Neural cell (in vitro differentiated cells): ENCODE measurements around the gene GLRX5. TPM values are rescaled to one million over a fixed set of nuclear protein-coding genes. Genes with fewer than 3 reads are reported as not detected.

Experiments
- H2AFZ ChIP-seq: fragments of 200-600, 300-800 bp; sonication (generic), shearing (Covaris generic); 2 replicates; pipeline ENCODE4 v1.6.0; 2014; ENCODE audit warnings: low read depth, mild to moderate bottlenecking, antibody characterized with exemption, low read length, moderate library complexity
- H3F3A ChIP-seq: fragments of 200-600 bp; shearing (Covaris generic); 2 replicates; pipeline ENCODE4 v1.6.1; 2016; ENCODE audit warnings: mild to moderate bottlenecking, moderate library complexity, mixed read lengths, antibody characterized with exemption, low read length; ENCODE audit not compliant: insufficient read depth, poor library complexity, severe bottlenecking
- H3K27ac ChIP-seq: fragments of 200-600, 300-800 bp; sonication (generic), shearing (Covaris generic); 2 replicates; pipeline ENCODE4 v1.5.1; 2014; ENCODE audit warnings: mild to moderate bottlenecking, low read length, moderate library complexity
- H3K27me3 ChIP-seq: fragments of 300-800, 200-600 bp; sonication (generic), shearing (Covaris generic); 2 replicates; pipeline ENCODE4 v1.6.0; 2014; ENCODE audit warnings: mild to moderate bottlenecking, low read depth, low read length, moderate library complexity; ENCODE audit not compliant: insufficient read depth
- H3K36me3 ChIP-seq: fragments of 300-800, 200-600 bp; sonication (generic), shearing (Covaris generic); 2 replicates; pipeline ENCODE4 v1.5.1; 2014; ENCODE audit warnings: mild to moderate bottlenecking, antibody characterized with exemption, low read length, moderate library complexity; ENCODE audit not compliant: insufficient read depth
- H3K4me2 ChIP-seq: fragments of 300-800, 200-600 bp; sonication (generic), shearing (Covaris generic); 2 replicates; pipeline ENCODE4 v1.6.0; 2014; ENCODE audit warnings: mild to moderate bottlenecking, low read length
- H3K4me3 ChIP-seq: fragments of 300-800, 200-600 bp; sonication (generic), shearing (Covaris generic); 2 replicates; pipeline ENCODE4 v1.5.1; 2014; ENCODE audit warnings: mild to moderate bottlenecking, low read length, moderate library complexity
- H3K79me2 ChIP-seq: fragments of 200-600 bp; shearing (Covaris generic); replicated peaks from 2 replicates; pipeline ENCODE4 v1.6.0; 2014; ENCODE audit warnings: mild to moderate bottlenecking, low read length, moderate library complexity; ENCODE audit not compliant: insufficient read depth
- H3K9ac ChIP-seq: fragments of 300-800, 200-600 bp; sonication (generic), shearing (Covaris generic); 2 replicates; pipeline ENCODE4 v1.6.1; 2016; ENCODE audit warnings: mild to moderate bottlenecking, low read length, mixed read lengths
- H3K9me2 ChIP-seq: fragments of 200-600 bp; shearing (Covaris generic); 2 replicates; pipeline ENCODE4 v1.6.1; 2016; ENCODE audit warnings: mild to moderate bottlenecking, low read length, mixed read lengths; ENCODE audit not compliant: insufficient read depth
- H3K9me3 ChIP-seq: fragments of 200-600, 300-800 bp; sonication (generic), shearing (Covaris generic); 2 replicates; pipeline ENCODE4 v1.6.1; 2016; ENCODE audit warnings: mild to moderate bottlenecking, mixed run types, low read length, moderate library complexity, mixed read lengths
- H4K20me1 ChIP-seq: fragments of 200-600 bp; shearing (Covaris generic); 2 replicates; pipeline ENCODE4 v1.6.1; 2016; ENCODE audit warnings: mild to moderate bottlenecking, mixed run types; ENCODE audit not compliant: insufficient read depth
- CTCF ChIP-seq: fragments of 450-650 bp; IDR thresholded peaks from 2 replicates; pipeline ENCODE4 v1.5.1; 2014; ENCODE audit warnings: antibody characterized with exemption, mild to moderate bottlenecking, moderate library complexity; ENCODE audit not compliant: poor library complexity, severe bottlenecking
- EP300 ChIP-seq: fragments of 450-650 bp; conservative IDR thresholded peaks from 2 replicates; pipeline ENCODE4 v1.6.1; 2014; ENCODE audit warnings: antibody characterized with exemption, mild to moderate bottlenecking, moderate library complexity; ENCODE audit not compliant: poor library complexity, severe bottlenecking
- EZH2 ChIP-seq: fragments of 200-600, 300-800 bp; shearing (Covaris generic), sonication (generic); IDR thresholded peaks from 2 replicates; pipeline ENCODE4 v1.6.1; 2014; ENCODE audit warnings: antibody characterized with exemption, low read length, borderline replicate concordance, mild to moderate bottlenecking; ENCODE audit not compliant: insufficient read depth, poor library complexity, severe bottlenecking
- MXI1 ChIP-seq: fragments of 450-650 bp; conservative IDR thresholded peaks from 2 replicates; pipeline ENCODE4 v1.6.1; 2014; ENCODE audit warnings: antibody characterized with exemption, mild to moderate bottlenecking; ENCODE audit not compliant: poor library complexity, severe bottlenecking
- POLR2AphosphoS5 ChIP-seq: IDR thresholded peaks from 2 replicates; pipeline ENCODE4 v1.6.1; 2012
- RAD21 ChIP-seq: fragments of 450-650 bp; conservative IDR thresholded peaks from 2 replicates; pipeline ENCODE4 v1.6.1; 2014; ENCODE audit warnings: antibody characterized with exemption, mild to moderate bottlenecking, moderate library complexity
- REST ChIP-seq: IDR thresholded peaks from 2 replicates; pipeline ENCODE4 v1.6.1; 2012; ENCODE audit warnings: borderline replicate concordance
- SMC3 ChIP-seq: fragments of 450-650 bp; conservative IDR thresholded peaks from 2 replicates; pipeline ENCODE4 v1.6.1; 2014; ENCODE audit warnings: antibody characterized with exemption, mild to moderate bottlenecking, moderate library complexity; ENCODE audit not compliant: poor library complexity
- TAF1 ChIP-seq: IDR thresholded peaks from 2 replicates; pipeline ENCODE4 v1.6.1; 2012; ENCODE audit warnings: low read depth
- polyA plus RNA-seq: library from polyadenylated mRNA; depleted of rRNA; stranded (reverse); fragments of >200 nt; gene quantifications from 2 replicates; pipeline ENCODE4 v1.2.3, GENCODE V29; 2014

GLRX5 gene
- polyA plus RNA-seq, 1 donor from 2014 or later, result 81.0 TPM

- no peak overlapping the region for H3K4me3 ChIP-seq
- H2AFZ ChIP-seq, result no peak overlapping the region
- H3K9ac ChIP-seq, result no peak overlapping the region
- no peaks in the 10 kb centered on the region for H4K20me1 ChIP-seq
- H3K27me3 ChIP-seq, result no peaks in the 10 kb centered on the region
- H3K27ac ChIP-seq, result no peak overlapping the region
- H3F3A ChIP-seq, result no peaks in the 10 kb centered on the region
- no peaks in the 10 kb centered on the region for H3K79me2 ChIP-seq
- no peaks in the 10 kb centered on the region for H3K36me3 ChIP-seq
- no peak overlapping the region for H3K4me2 ChIP-seq
- H3K9me3 ChIP-seq, result no peaks in the 10 kb centered on the region
- no peak for TF ChIP-seq REST
- no peak for TF ChIP-seq TAF1
- no peak for TF ChIP-seq POLR2AphosphoS5
- no peak for TF ChIP-seq SMC3
- no peak for TF ChIP-seq CTCF
- no peak for TF ChIP-seq MXI1
- no peak for TF ChIP-seq EP300
- TF ChIP-seq RAD21, result no peak
- no peak for TF ChIP-seq EZH2
- H3K9me2 ChIP-seq, result no peaks in the 10 kb centered on the region
Measured at GRCh38 chr14:95496111-95496681, 38.7 kb upstream of the GLRX5 start.

GRCh38 chr14:95496690-95497259, 38.1 kb upstream of the GLRX5 start:
- TF ChIP-seq POLR2AphosphoS5 (no peak), SMC3 (no peak)
- no peaks in the 10 kb centered on the region for H4K20me1 ChIP-seq
- H3K9me2 ChIP-seq, result no peaks in the 10 kb centered on the region
- H2AFZ ChIP-seq, result no peak overlapping the region
- H3K36me3 ChIP-seq, result no peaks in the 10 kb centered on the region
- H3K9ac ChIP-seq, result no peak overlapping the region
- no peaks in the 10 kb centered on the region for H3K27me3 ChIP-seq
- H3F3A ChIP-seq, result no peaks in the 10 kb centered on the region
- no peak overlapping the region for H3K27ac ChIP-seq
- no peaks in the 10 kb centered on the region for H3K9me3 ChIP-seq
- no peaks in the 10 kb centered on the region for H3K79me2 ChIP-seq
- H3K4me3 ChIP-seq, result no peak overlapping the region
- no peak overlapping the region for H3K4me2 ChIP-seq
